HepG2 (cell line): ENCODE data around the gene SLC7A8. TPM values are rescaled to one million over a fixed set of nuclear protein-coding genes. Genes with fewer than 3 reads are reported as not detected.

Source experiments
- ATF4 ChIP-seq, 2 experiments: fragments of 450-650 bp in 1 of 2; sonication (generic) in 1 of 2; formaldehyde crosslinking; IDR thresholded peaks; 2 replicates each; pipeline versions ENCODE4 v1.5.0 to v1.8.0; 2020 to 2022; ENCODE audit warnings: mild to moderate bottlenecking in 1 of 2, missing genetic modification reagents in 1 of 2
- DDIT3 ChIP-seq: sonication (generic); formaldehyde crosslinking; IDR thresholded peaks from 2 replicates; pipeline ENCODE4 v1.4.0; 2020; ENCODE audit warnings: mild to moderate bottlenecking, missing genetic modification reagents
- ERF ChIP-seq: IDR thresholded peaks from 2 replicates; pipeline ENCODE4 v1.6.1; 2018; ENCODE audit warnings: missing biosample characterization, missing genetic modification reagents
- FOXO1 ChIP-seq: sonication (generic); formaldehyde crosslinking; IDR thresholded peaks from 2 replicates; pipeline ENCODE4 v1.4.0; 2020; ENCODE audit warnings: missing genetic modification reagents
- HDAC1 ChIP-seq: sonication (generic); formaldehyde crosslinking; IDR thresholded peaks from 2 replicates; pipeline ENCODE4 v1.5.1; 2020; ENCODE audit warnings: mild to moderate bottlenecking, missing genetic modification reagents
- HOMEZ ChIP-seq: IDR thresholded peaks from 2 replicates; pipeline ENCODE4 v1.6.1; 2016; ENCODE audit warnings: low read depth
- HOXA9 ChIP-seq: sonication (generic); formaldehyde crosslinking; IDR thresholded peaks from 2 replicates; pipeline ENCODE4 v1.8.1; 2022; ENCODE audit warnings: missing genetic modification reagents, mild to moderate bottlenecking, moderate library complexity, borderline replicate concordance
- HOXD1 ChIP-seq: sonication (generic); formaldehyde crosslinking; IDR thresholded peaks from 2 replicates; pipeline ENCODE4 v1.5.0; 2020; ENCODE audit warnings: missing genetic modification reagents
- KDM5B ChIP-seq: sonication (generic); formaldehyde crosslinking; IDR thresholded peaks from 2 replicates; pipeline ENCODE4 v1.4.0; 2020; ENCODE audit warnings: missing genetic modification reagents, mild to moderate bottlenecking, borderline replicate concordance
- NCOA5 ChIP-seq: sonication (generic); formaldehyde crosslinking; IDR thresholded peaks from 2 replicates; pipeline ENCODE4 v1.4.0; 2020; ENCODE audit warnings: missing genetic modification reagents
- POGZ ChIP-seq: sonication (generic); formaldehyde crosslinking; IDR thresholded peaks from 2 replicates; pipeline ENCODE4 v1.4.0; 2020; ENCODE audit warnings: mild to moderate bottlenecking, missing genetic modification reagents
- PRDM15 ChIP-seq: sonication (generic); formaldehyde crosslinking; IDR thresholded peaks from 2 replicates; pipeline ENCODE4 v1.4.0; 2020; ENCODE audit warnings: missing genetic modification reagents
- RARA ChIP-seq: IDR thresholded peaks from 2 replicates; pipeline ENCODE4 v1.6.1; 2016; ENCODE audit warnings: missing genetic modification reagents, missing compliant biosample characterization
- RNF2 ChIP-seq: fragments of 450-650 bp; conservative IDR thresholded peaks from 2 replicates; pipeline ENCODE4 v1.6.1; 2016; ENCODE audit warnings: low read depth
- SAP130 ChIP-seq: IDR thresholded peaks from 2 replicates; pipeline ENCODE4 v1.6.1; 2016; ENCODE audit warnings: low read depth
- TFAP4 ChIP-seq: sonication (generic); IDR thresholded peaks from 2 replicates; pipeline ENCODE4 v1.6.1; 2016; ENCODE audit warnings: low read depth, borderline replicate concordance
- ZNF124 ChIP-seq: sonication (generic); formaldehyde crosslinking; IDR thresholded peaks from 2 replicates; pipeline ENCODE4 v1.4.0; 2020; ENCODE audit warnings: missing genetic modification reagents
- ZNF18 ChIP-seq: sonication (generic); formaldehyde crosslinking; IDR thresholded peaks from 2 replicates; pipeline ENCODE4 v1.8.0; 2022; ENCODE audit warnings: mild to moderate bottlenecking, missing genetic modification reagents; ENCODE audit not compliant: insufficient replicate concordance
- ZNF230 ChIP-seq: sonication (generic); formaldehyde crosslinking; IDR thresholded peaks from 2 replicates; pipeline ENCODE4 v1.4.0; 2020; ENCODE audit warnings: mild to moderate bottlenecking, missing genetic modification reagents
- ZNF282 ChIP-seq: fragments of 450-650 bp; IDR thresholded peaks from 2 replicates; pipeline ENCODE4 v1.6.1; 2018; ENCODE audit not compliant: partially characterized antibody
- ZNF367 ChIP-seq: sonication (generic); formaldehyde crosslinking; IDR thresholded peaks from 2 replicates; pipeline ENCODE4 v1.4.0; 2020; ENCODE audit warnings: missing genetic modification reagents, borderline replicate concordance
- ZNF383 ChIP-seq: sonication (generic); formaldehyde crosslinking; IDR thresholded peaks from 2 replicates; pipeline ENCODE4 v1.4.0; 2020; ENCODE audit warnings: missing genetic modification reagents, mild to moderate bottlenecking, borderline replicate concordance
- polyA plus RNA-seq, 8 experiments: library from polyadenylated mRNA; depleted of rRNA in 3 of 8; stranded (reverse) in 7 of 8; unstranded in 1 of 8; fragments of >200 nt; fragmentation: Illumina TruSeq in 4 of 8; extraction: Trizol in 4 of 8; gene quantifications; 2 replicates each; pipeline versions ENCODE4 v1.2.1 to v1.2.3, GENCODE V29; 2011 to 2016; ENCODE audit warnings: low read depth in 4 of 8, missing spikeins in 1 of 8, mixed read lengths in 1 of 8; ENCODE audit not compliant: insufficient read depth in 1 of 8
- total RNA-seq, 5 experiments: library from RNA; depleted of rRNA; stranded (reverse); fragments of >200 nt; fragmentation: Illumina TruSeq; extraction: Trizol; gene quantifications; 2 replicates each; pipeline ENCODE4 v1.2.3, GENCODE V29; 2016; ENCODE audit warnings: low read depth in 1 of 5

SLC7A8 gene
- total and polyA plus RNA-seq, 2 of the 13 experiments (the other 11 are each of a cell fraction or from before 2014, with no cell fraction given) = 0.25 TPM; not detected in 1

- TF ChIP-seq PRDM15 (CRISPR knock-in tag) (no peak), RARA (CRISPR knock-in tag) (peak; percentile 60; the same call in 1 of the 2 replicates), ZNF230 (CRISPR knock-in tag) (no peak), ZNF18 (CRISPR knock-in tag) (no peak), ERF (CRISPR knock-in tag) (no peak), POGZ (CRISPR knock-in tag) (no peak), KDM5B (CRISPR knock-in tag) (no peak), HOMEZ (CRISPR knock-in tag) (no peak), SAP130 (CRISPR knock-in tag) (no peak), ATF4 (CRISPR knock-in tag; IDR thresholded peaks at IDR 0.05) (no peak), FOXO1 (CRISPR knock-in tag) (peak; percentile 56), ZNF383 (CRISPR knock-in tag) (0 out of 2 replicates have a peak, but pooled peaks have one; percentile 27), NCOA5 (no peak), HOXA9 (CRISPR knock-in tag) (no peak), ZNF282 (no peak), DDIT3 (no peak), TFAP4 (no peak), HOXD1 (CRISPR knock-in tag) (no peak), ZNF367 (CRISPR knock-in tag) (no peak), HDAC1 (no peak), RNF2 (no peak), ZNF124 (CRISPR knock-in tag) (no peak)
Observed at GRCh38 chr14:23171222-23171975, 12.1 kb downstream of the SLC7A8 start (continued).
